Inferior parietal cortex (tissue), 1 donor: ENCODE data around the gene VAMP3.

ENCODE experiments used
- DNase-seq: peaks from one replicate; pipeline ENCODE4 v3.0.0-alpha.2; 2016; ENCODE audit errors: extremely low spot score

VAMP3 gene

GRCh38 chr1:7813677-7814373 is 42.7 kb downstream of the VAMP3 start:
- no peak for DNase-seq

DNA sequence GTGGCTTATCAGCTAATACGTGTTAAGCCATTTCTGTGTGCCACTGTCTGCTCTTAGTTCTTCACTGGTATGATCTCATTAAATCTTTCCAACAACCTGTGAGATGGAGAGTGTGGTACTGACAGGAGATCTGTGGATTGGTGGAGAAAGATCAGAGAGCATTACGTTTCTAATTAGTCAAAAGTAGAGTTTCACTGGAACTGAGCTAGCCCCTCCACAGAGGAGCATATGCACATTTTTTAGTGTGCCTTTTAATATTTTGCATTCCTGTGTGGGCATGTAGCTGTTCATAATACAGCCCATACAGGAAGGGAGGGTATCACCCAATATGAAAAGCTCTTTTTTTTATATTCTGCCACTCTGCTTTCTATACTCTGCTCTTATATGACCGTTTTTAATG is 50.2 kb downstream of the VAMP3 start:
- DNase-seq, result no peak

DNA sequence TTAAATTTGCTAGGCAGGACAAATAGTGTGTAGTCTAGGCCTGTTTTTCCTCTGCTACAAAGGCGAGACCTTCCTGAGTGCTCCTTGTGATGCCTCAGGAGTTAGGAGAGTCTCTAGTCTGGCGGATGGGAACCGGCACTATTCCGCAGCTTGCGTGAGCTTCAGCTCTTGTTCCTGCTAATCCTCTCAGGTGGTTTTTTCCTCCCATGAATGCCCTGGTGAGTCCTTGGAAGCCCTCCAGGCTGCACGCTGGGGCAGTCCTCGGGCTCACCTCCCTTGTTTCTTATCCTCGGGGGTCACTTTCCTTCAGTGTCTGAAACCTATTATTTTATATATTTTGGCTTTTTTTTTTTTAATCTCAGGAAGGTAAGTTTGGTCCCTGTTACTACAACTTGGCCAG is 53.6 kb downstream of the VAMP3 start:
- no peak for DNase-seq

DNA sequence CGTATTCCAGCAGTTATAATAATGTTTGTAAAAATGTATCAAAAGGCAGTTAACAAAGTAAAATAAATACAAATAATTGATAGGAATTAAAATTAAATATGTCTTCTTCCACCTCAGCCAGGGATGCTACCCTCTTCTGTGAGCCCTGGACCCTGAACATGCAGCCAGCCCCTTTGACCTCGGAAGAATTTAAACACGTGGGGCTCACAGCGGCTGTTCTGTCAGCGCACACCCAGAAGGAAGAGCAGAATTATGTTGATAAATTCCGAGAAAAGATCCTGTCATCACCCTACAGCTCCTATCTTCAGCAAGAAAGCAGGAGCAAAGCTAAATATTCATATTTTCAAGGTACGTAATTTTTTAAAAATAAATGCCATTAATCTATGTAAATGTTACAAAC is 55.3 kb downstream of the VAMP3 start:
- no peak for DNase-seq

DNA sequence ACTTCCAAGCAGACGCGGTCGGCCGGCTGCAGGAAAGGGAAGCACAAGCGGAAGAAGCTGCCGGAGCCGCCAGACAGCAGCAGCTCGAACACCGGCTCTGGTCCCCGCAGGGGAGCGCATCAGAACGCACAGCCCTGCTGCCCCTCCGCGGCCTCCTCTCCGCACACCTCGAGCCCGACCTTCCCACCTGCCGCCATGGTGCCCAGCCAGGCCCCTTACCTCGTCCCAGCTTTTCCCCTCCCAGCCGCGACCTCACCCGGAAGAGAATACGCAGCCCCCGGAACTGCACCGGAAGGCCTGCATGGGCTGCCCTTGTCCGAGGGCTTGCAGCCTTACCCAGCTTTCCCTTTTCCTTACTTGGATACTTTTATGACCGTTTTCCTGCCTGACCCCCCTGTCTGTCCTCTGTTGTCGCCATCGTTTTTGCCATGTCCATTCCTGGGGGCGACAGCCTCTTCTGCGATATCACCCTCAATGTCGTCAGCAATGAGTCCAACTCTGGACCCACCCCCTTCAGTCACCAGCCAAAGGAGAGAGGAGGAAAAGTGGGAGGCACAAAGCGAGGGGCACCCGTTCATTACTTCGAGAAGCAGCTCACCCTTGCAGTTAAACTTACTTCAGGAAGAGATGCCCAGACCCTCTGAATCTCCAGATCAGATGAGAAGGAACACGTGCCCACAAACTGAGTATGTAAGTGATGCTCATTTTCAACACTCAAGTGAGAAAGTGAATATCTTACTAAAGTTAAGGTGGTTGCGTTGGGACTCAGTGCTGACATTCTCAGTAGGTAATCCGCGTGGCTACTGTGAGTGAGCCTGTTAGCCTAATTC is 56.2 kb downstream of the VAMP3 start:
- DNase-seq, result no peak
